GM23338 (cell line): ENCODE measurements around the gene ZNF202.

ENCODE experiments used
- CREB1 ChIP-seq: fragments of 250-450 bp; sonication (Bioruptor Pico); IDR thresholded peaks from 2 replicates; pipeline ENCODE4 v1.5.0; 2020; ENCODE audit warnings: low read depth, mild to moderate bottlenecking, moderate library complexity
- CTCF ChIP-seq, 2 experiments: fragments of 200-600 bp in 1 of 2; sonication (generic) in 1 of 2; conservative IDR thresholded peaks; 2 replicates each; pipeline versions ENCODE4 v1.5.1 to v1.6.1; 2016 to 2017; ENCODE audit warnings: antibody characterized with exemption in 2 of 2, low read depth in 2 of 2, mild to moderate bottlenecking in 2 of 2, moderate library complexity in 1 of 2
- ETS1 ChIP-seq: IDR thresholded peaks from 2 replicates; pipeline ENCODE4 v1.6.1; 2016; ENCODE audit warnings: antibody characterized with exemption
- EZH2 ChIP-seq: fragments of 200-600 bp; sonication (generic); IDR thresholded peaks from one replicate; pipeline ENCODE4 v1.8.0; 2017; ENCODE audit warnings: antibody characterized with exemption, mild to moderate bottlenecking, low read depth; ENCODE audit not compliant: unreplicated experiment
- EZH2phosphoT487 ChIP-seq: fragments of 200-600 bp; sonication (generic); IDR thresholded peaks from one replicate; pipeline ENCODE4 v1.8.1; 2018; ENCODE audit warnings: antibody characterized with exemption; ENCODE audit not compliant: unreplicated experiment
- JUNB ChIP-seq: IDR thresholded peaks from one replicate; pipeline ENCODE4 v1.6.1; 2016; ENCODE audit warnings: antibody characterized with exemption; ENCODE audit not compliant: unreplicated experiment
- POLR2AphosphoS5 ChIP-seq: IDR thresholded peaks from 2 replicates; pipeline ENCODE4 v1.6.1; 2016; ENCODE audit warnings: antibody characterized with exemption, low read depth
- REST ChIP-seq: IDR thresholded peaks from one replicate; pipeline ENCODE4 v1.6.1; 2018; ENCODE audit warnings: antibody characterized with exemption; ENCODE audit not compliant: unreplicated experiment
- ZNF331 ChIP-seq: fragments of 250-450 bp; sonication (Bioruptor Pico); IDR thresholded peaks from 2 replicates; pipeline ENCODE4 v1.5.0; 2020; ENCODE audit warnings: low read depth, mild to moderate bottlenecking, moderate library complexity

- no peak for TF ChIP-seq CTCF (conservative IDR thresholded peaks at IDR 0.05; ENCODE audit: low read depth in 2 of 2)
- no peak for TF ChIP-seq EZH2
- TF ChIP-seq JUNB: no peak
- no peak for TF ChIP-seq CREB1 (CRISPR knock-in tag)
- TF ChIP-seq EZH2phosphoT487: no peak
- TF ChIP-seq REST: no peak
- TF ChIP-seq ZNF331 (CRISPR knock-in tag): no peak
- no peak for TF ChIP-seq ETS1
- no peak for TF ChIP-seq POLR2AphosphoS5
These were observed 46.9 kb downstream of the ZNF202 start for GRCh38 chr11:123694551-123694950.
